Fibroblast of lung (primary cell): ENCODE measurements around the gene SH3RF1. TPM values are rescaled to one million over a fixed set of nuclear protein-coding genes. Genes with fewer than 3 reads are reported as not detected.

Experiments
- DNase-seq, 2 donors: peaks; one replicate each; pipeline versions ENCODE4 v3.0.0 to v3.0.0-alpha.2; 2010; ENCODE audit warnings: low read depth in 2 of 2
- H2AFZ ChIP-seq: 2 replicates; pipeline ENCODE4 v1.5.1; 2012; ENCODE audit warnings: low read length, control low read depth, inconsistent platforms
- H3K27ac ChIP-seq: 2 replicates; pipeline ENCODE4 v1.5.1; 2011; ENCODE audit warnings: low read length, control low read depth; ENCODE audit not compliant: insufficient read depth
- H3K27me3 ChIP-seq: 2 replicates; pipeline ENCODE4 v1.5.1; 2011; ENCODE audit warnings: mild to moderate bottlenecking, low read length; ENCODE audit not compliant: control insufficient read depth, insufficient read depth
- H3K36me3 ChIP-seq: 2 replicates; pipeline ENCODE4 v1.5.1; 2011; ENCODE audit warnings: low read length; ENCODE audit not compliant: control insufficient read depth, insufficient read depth
- H3K4me1 ChIP-seq: 2 replicates; pipeline ENCODE4 v1.5.1; 2011; ENCODE audit warnings: low read length; ENCODE audit not compliant: control insufficient read depth, insufficient read depth; ENCODE audit errors: extremely low read depth
- H3K4me2 ChIP-seq: 2 replicates; pipeline ENCODE4 v1.5.1; 2011; ENCODE audit warnings: low read length, control low read depth; ENCODE audit not compliant: insufficient read depth; ENCODE audit errors: extremely low read depth
- H3K4me3 ChIP-seq, 4 experiments: fragments of 200-600 bp in 1 of 4; sonication (generic) in 1 of 4; replicated peaks in 1 of 4; 2 replicates each; pipeline ENCODE4 v1.5.1; 2011 to 2016; ENCODE audit warnings: low read length in 4 of 4, low read depth in 3 of 4, mild to moderate bottlenecking in 3 of 4, control low read depth in 2 of 4, inconsistent platforms in 1 of 4, mixed read lengths in 1 of 4; ENCODE audit not compliant: insufficient read depth in 1 of 4; ENCODE audit errors: control extremely low read depth in 1 of 4
- H3K79me2 ChIP-seq: 2 replicates; pipeline ENCODE4 v1.5.1; 2012; ENCODE audit warnings: mild to moderate bottlenecking, low read length, inconsistent platforms; ENCODE audit not compliant: control insufficient read depth, insufficient read depth
- H3K9ac ChIP-seq: 2 replicates; pipeline ENCODE4 v1.5.1; 2011; ENCODE audit warnings: mild to moderate bottlenecking, low read length, control low read depth; ENCODE audit not compliant: insufficient read depth
- H3K9me3 ChIP-seq: 2 replicates; pipeline ENCODE4 v1.5.1; 2012; ENCODE audit warnings: low read depth, low read length; ENCODE audit not compliant: control insufficient read depth, insufficient read depth
- H4K20me1 ChIP-seq: 2 replicates; pipeline ENCODE4 v1.5.1; 2011; ENCODE audit warnings: low read length; ENCODE audit not compliant: control insufficient read depth, insufficient read depth; ENCODE audit errors: extremely low read depth
- CTCF ChIP-seq, 2 donors: IDR thresholded peaks in 1 of 2; conservative IDR thresholded peaks in 1 of 2; 1 replicate in 1 of 2; 2 replicates in 1 of 2; pipeline ENCODE4 v1.5.1; 2011 to 2012; ENCODE audit warnings: low read length in 2 of 2, control low read depth in 1 of 2, inconsistent platforms in 1 of 2, low read depth in 1 of 2, mild to moderate bottlenecking in 1 of 2
- EZH2 ChIP-seq: IDR thresholded peaks from 2 replicates; pipeline ENCODE4 v1.5.1; 2012; ENCODE audit warnings: low read length, control low read depth, mild to moderate bottlenecking; ENCODE audit errors: missing control alignments
- polyA plus RNA-seq, 2 donors: library from polyadenylated mRNA; depleted of rRNA in 1 of 2; stranded (reverse) in 1 of 2; unstranded in 1 of 2; fragments of >200 nt; gene quantifications; 2 replicates each; pipeline ENCODE4 v1.2.1, GENCODE V29; 2011 to 2012; ENCODE audit warnings: missing spikeins in 1 of 2
- total RNA-seq: library from RNA; depleted of rRNA; stranded (reverse); fragments of >200 nt; gene quantifications from 2 replicates; pipeline ENCODE4 v1.2.1, GENCODE V29; 2014

Gene SH3RF1
- total and polyA plus RNA-seq, 2 donors (not counting 1 experiment from before 2014, with no cell fraction given): 13.0 to 18.8 TPM

- TF ChIP-seq EZH2 (no peak), CTCF (conservative IDR thresholded peaks at IDR 0.05 in 1 of 2, IDR thresholded peaks at IDR 0.05 in 1 of 2; ENCODE audit: low read depth in 1 of 2, low read length in 2 of 2) (no peak)
- Histone ChIP-seq H4K20me1 (no peaks in the 10 kb centered on the region), H3K27ac (no peak overlapping the region), H3K27me3 (no peaks in the 10 kb centered on the region), H3K9me3 (no peaks in the 10 kb centered on the region), H3K4me2 (no peak overlapping the region), H3K4me3 (no peak overlapping the region), H3K36me3 (no peaks in the 10 kb centered on the region), H3K9ac (no peak overlapping the region), H2AFZ (no peak overlapping the region), H3K4me1 (peaks cover 7% of the 10 kb centered on the region), H3K79me2 (no peaks in the 10 kb centered on the region)
- no peak for DNase-seq
Observed at GRCh38 chr4:169061386-169061785, 209.4 kb downstream of the SH3RF1 start.

- Histone ChIP-seq H3K27me3 (no peaks in the 10 kb centered on the region), H2AFZ (peak overlapping the region; percentile 86), H3K9ac (no peak overlapping the region), H3K4me2 (no peak overlapping the region), H3K36me3 (no peaks in the 10 kb centered on the region), H3K4me1 (peaks cover 7% of the 10 kb centered on the region), H3K9me3 (no peaks in the 10 kb centered on the region), H3K27ac (peak overlapping the region; percentile 24), H4K20me1 (no peaks in the 10 kb centered on the region), H3K4me3 (no peak overlapping the region), H3K79me2 (no peaks in the 10 kb centered on the region)
- no peak for TF ChIP-seq CTCF (conservative IDR thresholded peaks at IDR 0.05 in 1 of 2, IDR thresholded peaks at IDR 0.05 in 1 of 2; ENCODE audit: low read depth in 1 of 2, low read length in 2 of 2)
- TF ChIP-seq EZH2: no peak
- no peak for DNase-seq
Observed at GRCh38 chr4:169060391-169061091, 210.2 kb downstream of the SH3RF1 start.

- Histone ChIP-seq H3K4me1 (peaks cover 7% of the 10 kb centered on the region), H2AFZ (peak overlapping the region; percentile 86), H3K27me3 (no peaks in the 10 kb centered on the region), H3K27ac (peak overlapping the region; percentile 24), H3K9me3 (no peaks in the 10 kb centered on the region), H4K20me1 (no peaks in the 10 kb centered on the region), H3K4me2 (peak overlapping the region; percentile 48), H3K36me3 (no peaks in the 10 kb centered on the region), H3K79me2 (no peaks in the 10 kb centered on the region), H3K9ac (no peak overlapping the region), H3K4me3 (no peak overlapping the region)
- DNase-seq: peak in 1 of 2 donors; percentile 37
- TF ChIP-seq EZH2: no peak
- TF ChIP-seq CTCF (conservative IDR thresholded peaks at IDR 0.05 in 1 of 2, IDR thresholded peaks at IDR 0.05 in 1 of 2; ENCODE audit: low read depth in 1 of 2, low read length in 2 of 2): no peak
Observed at GRCh38 chr4:169059306-169060211, 211.2 kb downstream of the SH3RF1 start.
